Adrenal gland (tissue), 12 donors: ENCODE data around the gene PCDHGA11. TPM values are rescaled to one million over a fixed set of nuclear protein-coding genes. Genes with fewer than 3 reads are reported as not detected.
"Not testable (repeated sequence)": the region's sequence is repeated elsewhere in the genome, so short reads cannot be mapped to it uniquely, and the experiment has no call there.

Source experiments
- DNase-seq, 7 donors: peaks; one replicate each; pipeline ENCODE4 v3.0.0-alpha.2; 2019 to 2020
- H3K27ac ChIP-seq, 5 donors: fragments of 200-600 bp; sonication (generic) in 4 of 5; 1 replicate in 3 of 5; 2 replicates in 2 of 5; pipeline versions ENCODE4 v1.5.1 to v1.8.0; 2016 to 2020; ENCODE audit warnings: mild to moderate bottlenecking in 1 of 5
- H3K27me3 ChIP-seq: fragments of 200-600 bp; 2 replicates; pipeline ENCODE4 v1.8.0; 2021
- H3K36me3 ChIP-seq, 2 donors: fragments of 200-600 bp; replicated peaks in 1 of 2; 1 replicate in 1 of 2; 2 replicates in 1 of 2; pipeline versions ENCODE4 v1.5.1 to v1.8.0; 2018 to 2022
- H3K4me1 ChIP-seq, 2 donors: fragments of 200-600 bp; replicated peaks in 1 of 2; 1 replicate in 1 of 2; 2 replicates in 1 of 2; pipeline versions ENCODE4 v1.5.1 to v1.8.0; 2018 to 2021
- H3K4me3 ChIP-seq, 4 donors: fragments of 200-600 bp; sonication (generic) in 3 of 4; one replicate each; pipeline ENCODE4 v1.5.1; 2016 to 2018
- H3K9me3 ChIP-seq, 3 donors: fragments of 200-600 bp; sonication (generic) in 1 of 3; replicated peaks in 1 of 3; 1 replicate in 2 of 3; 2 replicates in 1 of 3; pipeline versions ENCODE4 v1.5.1 to v1.8.0; 2016 to 2021
- CTCF ChIP-seq, 6 experiments: fragments of 450-650 bp in 4 of 6; fragments of 200-600 bp in 2 of 6; sonication (generic) in 1 of 6; IDR thresholded peaks; 1 replicate in 5 of 6; 2 replicates in 1 of 6; pipeline versions ENCODE4 v1.5.1 to v1.8.0; 2016 to 2021; ENCODE audit warnings: antibody characterized with exemption in 6 of 6, mild to moderate bottlenecking in 2 of 6, moderate library complexity in 1 of 6
- POLR2A ChIP-seq, 2 donors: fragments of 450-650 bp; IDR thresholded peaks; one replicate each; pipeline ENCODE4 v1.6.1; 2017; ENCODE audit warnings: antibody characterized with exemption in 2 of 2, mild to moderate bottlenecking in 2 of 2, moderate library complexity in 1 of 2
- WGBS, 4 donors: extraction: QIAGEN DNeasy Blood & Tissue Kit in 2 of 4; methylation state at CpG; one replicate each; pipeline versions ENCODE4 v1.1.5 to v1.1.7; 2013 to 2017; 5-methylcytosine and 5-hydroxymethylcytosine counted together
- intact Hi-C, 2 donors: fragments of 100-400 bp; cut with DNase I; formaldehyde crosslinking; loops; one replicate each; pipeline versions ENCODE4 v1.14.1 to v1.15.0; 2022 to 2023
- polyA plus RNA-seq, 3 donors: library from polyadenylated mRNA; stranded (reverse); fragments of 200-250 nt in 2 of 3; fragments of 350-450 nt in 1 of 3; fragmentation: Illumina TruSeq in 1 of 3; extraction: RNeasy Lipid Tissue Mini Kit (QIAGEN cat#74804) in 1 of 3; gene quantifications; one replicate each; pipeline ENCODE4 v1.2.3, GENCODE V29; 2013 to 2014
- total RNA-seq, 9 donors: library from RNA; depleted of rRNA in 4 of 9; stranded (reverse); fragments of >200 nt in 4 of 9; fragments of 120-200 nt in 1 of 9; fragmentation: NEBNext Ultra II Directional in 1 of 9; extraction: Animal tissue kit (Norgen Biotek cat#: 25700) in 1 of 9; gene quantifications; one replicate each; pipeline versions ENCODE4 v1.1.0 to v1.2.4, GENCODE V29; 2013 to 2023
- donor health status: healthy with polysubstance abuse.
- donor health status: Bipolar disorder and iron deficiency.
- donor health status: DM: yes; HTN: yes; CAD: no.
- donor health status: DM: no; HTN: no; CAD: no.
- donor health status: DM: no; HTN: no; CAD: no.
- donor health status: DM: yes; HTN: yes; CAD: no.

Gene PCDHGA11
- total and polyA plus RNA-seq, 12 donors: 0.44 to 4.9 (median 2.7) TPM

- Histone ChIP-seq H3K27me3 (no peaks in the 10 kb centered on the region), H3K27ac (no peak overlapping the region), H3K4me1 (no peaks in the 10 kb centered on the region), H3K4me3 (no peak overlapping the region), H3K36me3 (no peaks in the 10 kb centered on the region), H3K9me3 (peaks cover 0 to 47% (median 14%) of the 10 kb centered on the region in 3 donors)
- 30 to 63% (median 35%) methylated on average over 12 to 77 of the region's 77 CpGs for WGBS, 4 donors
- intact Hi-C loops: no loop called here
- TF ChIP-seq CTCF (IDR thresholded peaks at IDR 0.05) (no peak), POLR2A (IDR thresholded peaks at IDR 0.05) (no peak)
- peak in 1 of 7 donors; percentile 20 for DNase-seq
Observed at GRCh38 chr5:141389153-141390042, 31.5 kb upstream of the PCDHGA11 start.

- WGBS, 4 donors: 21 to 35% (median 25%) methylated on average over 35 to 38 of the region's 38 CpGs
- Histone ChIP-seq H3K27ac (no peak within 1 kb of the TSS), H3K27me3 (no peaks in the 10 kb centered on the region), H3K36me3 (no peaks in the 10 kb centered on the region), H3K9me3 (peaks cover 5 to 49% (median 15%) of the 10 kb centered on the region in 3 donors), H3K4me3 (no peak within 1 kb of the TSS), H3K4me1 (no peaks in the 10 kb centered on the region)
- intact Hi-C loops: no loop called here
- TF ChIP-seq POLR2A (IDR thresholded peaks at IDR 0.05) (no peak), CTCF (IDR thresholded peaks at IDR 0.05) (no peak)
- DNase-seq: no peak
Observed at GRCh38 chr5:141392429-141393198, 28.2 kb upstream of the PCDHGA11 start, which contains the start of gene PCDHGA8. Gene PCDHGA8, plus strand, starts transcription at chr5:141392633. Its CDS starts 181 bp downstream, at chr5:141392814.

- no peaks in the 10 kb centered on the region for H3K36me3 ChIP-seq
- no peaks in the 10 kb centered on the region for H3K27me3 ChIP-seq
- no peak overlapping the region for H3K27ac ChIP-seq
- intact Hi-C loops: no loop called here
- H3K9me3 ChIP-seq: peaks cover 5 to 48% (median 15%) of the 10 kb centered on the region in 3 donors
- H3K4me1 ChIP-seq: no peaks in the 10 kb centered on the region
- no peak for TF ChIP-seq POLR2A (IDR thresholded peaks at IDR 0.05)
- no peak for TF ChIP-seq CTCF (IDR thresholded peaks at IDR 0.05)
- H3K4me3 ChIP-seq: no peak overlapping the region
- 26 to 45% (median 34%) methylated on average over 14 to 21 of the region's 21 CpGs for WGBS, 4 donors
- DNase-seq: no peak
Observed at GRCh38 chr5:141393267-141393666, 27.6 kb upstream of the PCDHGA11 start.

- H3K27ac ChIP-seq, H3K27me3 ChIP-seq, intact Hi-C loops, H3K4me3 ChIP-seq, H3K4me1 ChIP-seq, H3K36me3 ChIP-seq, DNase-seq: not testable (repeated sequence)
- WGBS, 4 donors: 27 to 39% (median 34%) methylated on average over 4 to 43 of the region's 53 CpGs
- H3K9me3 ChIP-seq: peaks cover 5 to 49% (median 15%) of the 10 kb centered on the region in 3 donors
Observed at GRCh38 chr5:141394401-141395187, 26.3 kb upstream of the PCDHGA11 start.
